B cell (primary cell): ENCODE results near the gene ERVW-1.

Experiments
- EZH2 ChIP-seq: IDR thresholded peaks from 2 replicates; pipeline ENCODE4 v1.6.1; 2012; ENCODE audit warnings: borderline replicate concordance, low read depth, mild to moderate bottlenecking, moderate library complexity, low read length; ENCODE audit not compliant: insufficient read depth, poor library complexity, severe bottlenecking
- TF ChIP-seq, protein P1 (sequence below): fragments of 200-600 bp; IDR thresholded peaks from one replicate; pipeline ENCODE4 v1.8.0; 2022; ENCODE audit warnings: antibody characterized with exemption, mild to moderate bottlenecking

DNA sequence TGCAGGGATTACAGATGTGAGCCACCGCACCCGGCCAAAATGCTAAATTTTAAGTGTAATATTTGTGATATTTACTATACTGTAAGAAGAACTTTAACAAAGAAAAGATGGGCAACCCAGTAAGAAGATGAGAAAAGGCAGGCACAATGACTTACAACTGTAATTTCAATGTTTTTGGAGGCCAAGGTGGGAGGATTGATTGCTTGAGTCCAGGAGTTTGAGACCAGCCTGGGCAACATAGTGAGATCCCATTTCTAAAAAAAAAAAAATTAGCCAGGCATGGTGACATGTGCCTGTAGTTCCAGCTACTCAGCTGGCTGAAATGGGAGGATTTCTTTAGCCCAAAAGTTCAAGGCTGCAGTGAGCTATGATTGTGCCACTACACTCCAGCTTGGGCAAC is 42.2 kb downstream of the ERVW-1 start:
- TF ChIP-seq, protein P1, sequence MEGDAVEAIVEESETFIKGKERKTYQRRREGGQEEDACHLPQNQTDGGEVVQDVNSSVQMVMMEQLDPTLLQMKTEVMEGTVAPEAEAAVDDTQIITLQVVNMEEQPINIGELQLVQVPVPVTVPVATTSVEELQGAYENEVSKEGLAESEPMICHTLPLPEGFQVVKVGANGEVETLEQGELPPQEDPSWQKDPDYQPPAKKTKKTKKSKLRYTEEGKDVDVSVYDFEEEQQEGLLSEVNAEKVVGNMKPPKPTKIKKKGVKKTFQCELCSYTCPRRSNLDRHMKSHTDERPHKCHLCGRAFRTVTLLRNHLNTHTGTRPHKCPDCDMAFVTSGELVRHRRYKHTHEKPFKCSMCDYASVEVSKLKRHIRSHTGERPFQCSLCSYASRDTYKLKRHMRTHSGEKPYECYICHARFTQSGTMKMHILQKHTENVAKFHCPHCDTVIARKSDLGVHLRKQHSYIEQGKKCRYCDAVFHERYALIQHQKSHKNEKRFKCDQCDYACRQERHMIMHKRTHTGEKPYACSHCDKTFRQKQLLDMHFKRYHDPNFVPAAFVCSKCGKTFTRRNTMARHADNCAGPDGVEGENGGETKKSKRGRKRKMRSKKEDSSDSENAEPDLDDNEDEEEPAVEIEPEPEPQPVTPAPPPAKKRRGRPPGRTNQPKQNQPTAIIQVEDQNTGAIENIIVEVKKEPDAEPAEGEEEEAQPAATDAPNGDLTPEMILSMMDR = no peak
- TF ChIP-seq EZH2 = no peak
